VCaP (cell line): ENCODE results near the gene HOXD8.

Experiments
- H3K27ac ChIP-seq: fragments of 450-650 bp; 2 replicates; pipeline ENCODE4 v1.5.1; 2017
- CTCF ChIP-seq: fragments of 450-650 bp; conservative IDR thresholded peaks from 2 replicates; pipeline ENCODE4 v1.5.1; 2017; ENCODE audit warnings: mild to moderate bottlenecking, moderate library complexity

The HOXD8 gene

GRCh38 chr2:176150584-176151441 is 21.3 kb downstream of the HOXD8 start:
- H3K27ac ChIP-seq, result no peak overlapping the region
- no peak for TF ChIP-seq CTCF

DNA sequence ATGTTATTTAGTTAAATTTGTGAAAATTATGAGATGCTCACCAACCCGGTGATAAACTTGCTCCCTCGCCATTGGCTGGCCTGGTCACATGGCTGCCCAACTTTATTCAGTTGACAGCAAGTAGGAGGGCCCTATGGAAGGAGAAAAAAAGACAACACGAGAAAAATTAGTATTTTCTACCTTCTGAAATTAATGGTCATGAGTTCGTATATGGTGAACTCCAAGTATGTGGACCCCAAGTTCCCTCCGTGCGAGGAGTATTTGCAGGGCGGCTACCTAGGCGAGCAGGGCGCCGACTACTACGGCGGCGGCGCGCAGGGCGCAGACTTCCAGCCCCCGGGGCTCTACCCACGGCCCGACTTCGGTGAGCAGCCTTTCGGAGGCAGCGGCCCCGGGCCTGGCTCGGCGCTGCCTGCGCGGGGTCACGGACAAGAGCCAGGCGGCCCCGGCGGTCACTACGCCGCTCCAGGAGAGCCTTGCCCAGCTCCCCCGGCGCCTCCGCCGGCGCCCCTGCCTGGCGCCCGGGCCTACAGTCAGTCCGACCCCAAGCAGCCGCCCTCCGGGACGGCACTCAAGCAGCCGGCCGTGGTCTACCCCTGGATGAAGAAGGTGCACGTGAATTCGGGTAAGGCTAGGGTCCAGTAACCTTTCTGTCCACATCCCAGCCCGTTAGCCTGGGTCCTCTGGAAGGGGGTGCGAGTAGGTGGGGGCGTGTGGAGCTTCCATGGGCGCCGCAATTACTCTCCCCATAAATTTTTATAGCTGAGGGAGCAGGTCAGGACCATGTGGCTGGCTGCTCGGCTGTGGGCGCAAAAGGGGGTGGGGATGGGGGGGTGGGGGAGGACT is 22.2 kb downstream of the HOXD8 start, which contains the start of gene HOXD4:
HOXD4 (plus strand) TSS at position 109 of the 846 bp plus-strand sequence; CDS start at position 193, 84 bp downstream.
- H3K27ac ChIP-seq, result no peak within 1 kb of the TSS
- no peak for TF ChIP-seq CTCF

DNA sequence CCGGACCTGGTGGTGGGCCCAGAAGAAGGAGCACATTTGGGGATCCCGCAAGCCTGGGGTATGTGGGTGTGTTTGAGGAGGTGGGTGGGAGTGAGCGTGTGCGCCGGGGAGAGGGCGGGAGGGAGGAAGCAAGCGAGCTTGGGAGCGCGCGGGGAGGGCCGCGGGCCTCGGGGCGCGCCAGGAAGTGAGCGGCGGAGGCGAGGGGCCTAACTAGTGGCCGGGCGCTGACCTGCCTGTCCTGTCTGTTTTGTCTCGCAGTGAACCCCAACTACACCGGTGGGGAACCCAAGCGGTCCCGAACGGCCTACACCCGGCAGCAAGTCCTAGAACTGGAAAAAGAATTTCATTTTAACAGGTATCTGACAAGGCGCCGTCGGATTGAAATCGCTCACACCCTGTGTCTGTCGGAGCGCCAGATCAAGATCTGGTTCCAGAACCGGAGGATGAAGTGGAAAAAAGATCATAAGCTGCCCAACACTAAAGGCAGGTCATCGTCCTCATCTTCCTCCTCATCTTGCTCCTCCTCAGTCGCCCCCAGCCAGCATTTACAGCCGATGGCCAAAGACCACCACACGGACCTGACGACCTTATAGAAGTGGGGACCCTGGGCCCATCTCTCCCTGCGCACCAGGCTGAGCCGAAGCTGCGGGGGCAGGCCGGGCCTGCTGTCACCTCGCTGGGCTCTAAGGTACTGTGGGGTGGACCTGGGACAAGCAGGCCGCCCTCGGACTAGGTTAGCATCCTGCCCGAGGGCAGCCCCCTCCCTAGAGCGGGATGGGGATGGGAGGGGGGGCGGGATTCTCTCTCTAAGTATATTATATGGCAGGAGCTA is 23.1 kb downstream of the HOXD8 start:
- no peak overlapping the region for H3K27ac ChIP-seq
- TF ChIP-seq CTCF, result no peak

DNA sequence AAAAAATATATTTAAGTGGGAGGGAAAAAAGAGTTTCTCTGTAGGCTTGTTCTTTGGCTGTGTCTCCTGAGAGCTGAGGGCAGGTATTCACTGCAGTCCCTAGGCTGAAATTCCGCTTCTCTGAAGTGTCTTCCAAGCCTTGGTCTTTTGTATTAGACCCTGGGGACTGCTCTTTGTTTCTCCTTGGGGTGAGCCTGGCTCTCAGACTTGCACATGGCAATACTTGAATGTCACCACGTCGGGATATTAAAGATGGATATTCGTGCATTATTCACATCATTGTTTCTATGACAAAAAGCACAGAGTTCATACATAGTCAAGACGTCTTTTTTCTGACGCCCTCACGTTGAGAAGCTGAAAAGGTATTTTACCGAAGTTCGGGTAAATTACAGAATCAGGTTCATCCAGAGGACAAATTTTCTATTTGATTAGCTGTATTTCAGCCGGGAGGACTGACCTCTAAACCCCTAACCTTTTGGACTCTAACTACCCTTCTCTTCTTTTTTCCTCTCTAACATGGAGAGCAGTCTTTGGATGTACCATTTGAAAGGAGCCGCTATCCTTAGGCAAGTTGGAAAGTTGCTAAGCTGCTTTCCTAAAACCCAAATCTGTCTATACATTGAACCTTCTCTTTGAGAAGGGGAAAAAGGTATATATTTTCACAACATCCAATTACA is 25.2 kb downstream of the HOXD8 start:
- no peak overlapping the region for H3K27ac ChIP-seq
- TF ChIP-seq CTCF, result no peak

- TF ChIP-seq CTCF, result no peak
- no peak overlapping the region for H3K27ac ChIP-seq
Measured at GRCh38 chr2:176155356-176156044, 26.0 kb downstream of the HOXD8 start.

- no peak for TF ChIP-seq CTCF
- no peak overlapping the region for H3K27ac ChIP-seq
Measured at GRCh38 chr2:176156301-176156806, 26.8 kb downstream of the HOXD8 start.
